Hematopoietic multipotent progenitor cell treated with erythropoietin and hydrocortisone succinate and interleukin-3 and kit ligand, for 4 days (in vitro differentiated cells): ENCODE measurements around the gene ANKRD6.

Experiments used
- DNase-seq: peaks from one replicate; pipeline ENCODE4 v3.0.0-alpha.2; 2015

ANKRD6 gene

GRCh38 chr6:89475634-89476033, 42.7 kb downstream of the ANKRD6 start:
- DNase-seq: peak; percentile 40

GRCh38 chr6:89479897-89480296, 46.9 kb downstream of the ANKRD6 start:
- no peak for DNase-seq

- DNase-seq: no peak
Measured at GRCh38 chr6:89481695-89482094, 48.7 kb downstream of the ANKRD6 start.

- DNase-seq: no peak
Measured at GRCh38 chr6:89482126-89482525, 49.2 kb downstream of the ANKRD6 start.

GRCh38 chr6:89483111-89483720, 50.3 kb downstream of the ANKRD6 start:
- DNase-seq: no peak

- DNase-seq: no peak
Measured at GRCh38 chr6:89485320-89485719, 52.4 kb downstream of the ANKRD6 start.

GRCh38 chr6:89487864-89488263, 54.9 kb downstream of the ANKRD6 start:
- no peak for DNase-seq

- no peak for DNase-seq
Measured at GRCh38 chr6:89488438-89488837, 55.5 kb downstream of the ANKRD6 start.

- DNase-seq: no peak
Measured at GRCh38 chr6:89489078-89489477, 56.1 kb downstream of the ANKRD6 start.

GRCh38 chr6:89492025-89492640, 59.2 kb downstream of the ANKRD6 start:
- DNase-seq: no peak

GRCh38 chr6:89494131-89494793, 61.3 kb downstream of the ANKRD6 start:
- DNase-seq: peak; percentile 80

GRCh38 chr6:89495961-89496535, 63.1 kb downstream of the ANKRD6 start:
- DNase-seq: peak; percentile 67

GRCh38 chr6:89500611-89501010, 67.7 kb downstream of the ANKRD6 start:
- no peak for DNase-seq

GRCh38 chr6:89501222-89501621, 68.3 kb downstream of the ANKRD6 start:
- no peak for DNase-seq

GRCh38 chr6:89501753-89502152, 68.8 kb downstream of the ANKRD6 start:
- DNase-seq: no peak

- DNase-seq: no peak
Measured at GRCh38 chr6:89503641-89504040, 70.7 kb downstream of the ANKRD6 start.

- no peak for DNase-seq
Measured at GRCh38 chr6:89505847-89506246, 72.9 kb downstream of the ANKRD6 start.

GRCh38 chr6:89506716-89507617, 74.0 kb downstream of the ANKRD6 start:
- DNase-seq: no peak

- DNase-seq: peak; percentile 21
Measured at GRCh38 chr6:89508755-89509563, 76.0 kb downstream of the ANKRD6 start.

- peak; percentile 88 for DNase-seq
Measured at GRCh38 chr6:89509777-89510281, 76.9 kb downstream of the ANKRD6 start.

GRCh38 chr6:89510393-89510792, 77.4 kb downstream of the ANKRD6 start:
- no peak for DNase-seq
